ENCODE measurements around the gene DLGAP1. TPM values are rescaled to one million over a fixed set of nuclear protein-coding genes. Genes with fewer than 3 reads are reported as not detected.

The DLGAP1 gene
- total and polyA plus RNA-seq, 3 donors from 2014 or later = 18.6 to 93.8 (median 69.1) TPM

DNA sequence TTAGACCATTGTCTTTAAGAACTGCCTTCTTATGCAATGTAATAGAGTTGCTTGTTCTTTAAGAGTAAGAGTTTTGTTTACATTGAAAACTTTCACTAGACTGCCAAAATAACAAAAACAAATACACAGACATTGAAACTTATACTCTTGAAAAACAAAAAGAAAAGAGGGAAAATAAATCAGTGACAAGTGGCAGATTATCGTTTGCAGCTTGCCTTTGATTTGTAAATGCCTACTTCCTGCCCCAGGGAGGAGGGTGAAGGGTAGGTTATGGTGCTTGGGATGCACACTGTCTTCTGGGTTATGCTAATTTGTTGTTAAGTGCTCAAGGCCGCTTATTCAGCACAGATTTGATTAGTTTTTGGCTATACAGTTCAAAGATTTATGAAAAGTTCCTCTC, 806.5 kb downstream of the DLGAP1 start:
- DNase-seq = no peak
- Histone ChIP-seq H3K36me3 (ENCODE audit: low read depth, missing control alignments) (no peaks in the 10 kb centered on the region), H3K27ac (no peak overlapping the region), H3K9me3 (no peaks in the 10 kb centered on the region), H3K27me3 (no peaks in the 10 kb centered on the region), H3K4me1 (peaks cover 7% of the 10 kb centered on the region), H3K4me3 (no peak overlapping the region)
- intact Hi-C loops (cut with DNase I; ENCODE audit: low total_unique reads) = no loop called here
- WGBS, 2 donors = 66 to 70% methylated on average over 2 of the region's 2 CpGs
- TF ChIP-seq CTCF (IDR thresholded peaks at IDR 0.05) = no peak
- TF ChIP-seq POLR2A (IDR thresholded peaks at IDR 0.05) = no peak

GRCh38 chr18:3648200-3648599, 806.9 kb downstream of the DLGAP1 start:
- no peaks in the 10 kb centered on the region for H3K27me3 ChIP-seq
- WGBS, 2 donors = 89 to 91% methylated on average over 6 of the region's 6 CpGs
- H3K27ac ChIP-seq = no peak overlapping the region

GRCh38 chr18:3647636-3648035, 807.5 kb downstream of the DLGAP1 start:
- Histone ChIP-seq H3K9me3 (no peaks in the 10 kb centered on the region), H3K27me3 (no peaks in the 10 kb centered on the region), H3K27ac (no peak overlapping the region), H3K36me3 (ENCODE audit: low read depth, missing control alignments) (no peaks in the 10 kb centered on the region), H3K4me3 (no peak overlapping the region), H3K4me1 (peaks cover under 1% of the 10 kb centered on the region)
- no peak for DNase-seq
- TF ChIP-seq POLR2A (IDR thresholded peaks at IDR 0.05) (no peak), CTCF (IDR thresholded peaks at IDR 0.05) (no peak)
- intact Hi-C loops (cut with DNase I; ENCODE audit: low total_unique reads) = no loop called here
- WGBS, 2 donors = 93 to 96% methylated on average over 4 of the region's 4 CpGs

More at GRCh38 chr18:3648200-3648599, 806.9 kb downstream of the DLGAP1 start:
- H3K9me3 ChIP-seq = no peaks in the 10 kb centered on the region
- intact Hi-C loops (cut with DNase I; ENCODE audit: low total_unique reads) = no loop called here
- no peak overlapping the region for H3K4me3 ChIP-seq
- peaks cover 7% of the 10 kb centered on the region for H3K4me1 ChIP-seq
- DNase-seq = no peak
- TF ChIP-seq POLR2A (IDR thresholded peaks at IDR 0.05) = no peak
- TF ChIP-seq CTCF (IDR thresholded peaks at IDR 0.05) = no peak
- H3K36me3 ChIP-seq (ENCODE audit: low read depth, missing control alignments) = no peaks in the 10 kb centered on the region

DNA sequence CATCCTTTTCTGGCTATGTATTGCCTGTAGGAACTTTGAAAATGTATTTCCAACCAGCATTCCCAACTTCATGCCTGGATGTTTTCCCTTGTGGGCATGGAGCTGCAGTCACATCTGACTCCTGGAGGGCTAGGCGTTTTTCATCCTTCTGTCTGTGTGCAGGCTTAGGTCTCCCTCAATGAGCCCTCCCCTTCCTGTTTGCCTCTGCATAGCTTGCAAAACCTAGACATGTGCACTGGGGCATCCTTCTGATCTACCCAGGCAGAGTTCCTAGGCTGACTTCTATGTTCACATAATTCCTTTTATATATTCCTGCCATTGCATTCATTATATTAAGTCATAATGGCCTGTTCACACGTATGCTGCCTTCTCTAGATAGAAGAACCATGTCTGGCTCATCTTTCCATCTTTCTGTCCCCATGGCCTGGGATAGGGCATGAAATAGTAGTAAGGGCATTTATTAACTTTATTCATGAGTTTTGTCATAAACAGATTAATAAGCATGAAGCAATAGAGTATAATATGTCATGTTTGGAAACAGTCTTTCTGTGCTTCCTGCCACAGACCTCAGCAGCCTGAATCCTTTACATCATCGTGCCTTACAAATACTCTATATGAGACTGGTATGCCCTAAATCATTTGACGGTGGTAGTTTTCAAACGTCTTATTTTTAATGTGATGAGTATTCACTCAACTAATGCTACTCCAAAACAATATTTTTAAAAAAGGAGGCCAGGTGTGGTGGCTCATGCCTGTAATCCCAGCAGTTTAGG, 809.5 kb downstream of the DLGAP1 start:
- WGBS, 2 donors = 84 to 87% methylated on average over 5 of the region's 5 CpGs
- TF ChIP-seq CTCF (IDR thresholded peaks at IDR 0.05) (no peak), POLR2A (IDR thresholded peaks at IDR 0.05) (no peak)
- DNase-seq = no peak
- intact Hi-C loops (cut with DNase I; ENCODE audit: low total_unique reads) = no loop called here
- Histone ChIP-seq H3K27ac (no peak overlapping the region), H3K36me3 (ENCODE audit: low read depth, missing control alignments) (no peaks in the 10 kb centered on the region), H3K9me3 (no peaks in the 10 kb centered on the region), H3K4me3 (no peak overlapping the region), H3K27me3 (no peaks in the 10 kb centered on the region), H3K4me1 (no peaks in the 10 kb centered on the region)

Measured in testis (tissue), 3 donors.